CD14-positive monocyte (primary cell): Measurements from ENCODE around the gene MTA1. TPM values are rescaled to one million over a fixed set of nuclear protein-coding genes. Genes with fewer than 3 reads are reported as not detected.

ENCODE experiments used
- DNase-seq, 3 donors: peaks; one replicate each; pipeline ENCODE4 v3.0.0-alpha.2; 2011 to 2022
- H2AFZ ChIP-seq: 2 replicates; pipeline ENCODE4 v1.6.0; 2012; ENCODE audit warnings: mild to moderate bottlenecking, low read depth, low read length, inconsistent platforms; ENCODE audit not compliant: insufficient read depth, poor library complexity, severe bottlenecking
- H3K27ac ChIP-seq, 2 donors: 1 replicate in 1 of 2; 2 replicates in 1 of 2; pipeline ENCODE4 v1.5.1; 2012 to 2013; ENCODE audit warnings: low read length in 2 of 2, control low read depth in 1 of 2, inconsistent platforms in 1 of 2, low read depth in 1 of 2, mild to moderate bottlenecking in 1 of 2
- H3K27me3 ChIP-seq, 2 donors: one replicate each; pipeline versions ENCODE4 v1.6.0 to v1.6.1; 2011 to 2013; ENCODE audit warnings: low read length in 2 of 2; ENCODE audit not compliant: control insufficient read depth in 2 of 2, insufficient read depth in 2 of 2
- H3K36me3 ChIP-seq, 2 donors: replicated peaks in 1 of 2; 1 replicate in 1 of 2; 2 replicates in 1 of 2; pipeline versions ENCODE4 v1.5.1 to v1.6.1; 2012 to 2013; ENCODE audit warnings: low read length in 2 of 2, control low read depth in 1 of 2, inconsistent platforms in 1 of 2, mild to moderate bottlenecking in 1 of 2; ENCODE audit not compliant: insufficient read depth in 2 of 2, control insufficient read depth in 1 of 2
- H3K4me1 ChIP-seq, 2 donors: 1 replicate in 1 of 2; 2 replicates in 1 of 2; pipeline versions ENCODE4 v1.5.1 to v1.6.1; 2012 to 2013; ENCODE audit warnings: low read length in 2 of 2, control low read depth in 1 of 2, inconsistent platforms in 1 of 2, mild to moderate bottlenecking in 1 of 2, moderate library complexity in 1 of 2; ENCODE audit not compliant: insufficient read depth in 2 of 2, control insufficient read depth in 1 of 2
- H3K4me2 ChIP-seq: replicated peaks from 2 replicates; pipeline ENCODE3; 2012; ENCODE audit warnings: low read length, moderate library complexity, mild to moderate bottlenecking; ENCODE audit not compliant: poor library complexity, severe bottlenecking; ENCODE audit errors: extremely low read depth
- H3K4me3 ChIP-seq, 3 experiments: fragments of 200-600 bp in 1 of 3; sonication (generic) in 1 of 3; replicated peaks in 1 of 3; 1 replicate in 2 of 3; 2 replicates in 1 of 3; pipeline ENCODE4 v1.5.1; 2011 to 2013; ENCODE audit warnings: low read length in 3 of 3, mild to moderate bottlenecking in 3 of 3, control low read depth in 2 of 3, low read depth in 2 of 3, inconsistent platforms in 1 of 3, moderate library complexity in 1 of 3
- H3K79me2 ChIP-seq: 2 replicates; pipeline ENCODE4 v1.6.0; 2012; ENCODE audit warnings: mild to moderate bottlenecking, control low read depth, inconsistent platforms, low read length, moderate library complexity; ENCODE audit not compliant: insufficient read depth
- H3K9ac ChIP-seq: 2 replicates; pipeline ENCODE4 v1.6.0; 2017; ENCODE audit warnings: low read length, mild to moderate bottlenecking; ENCODE audit not compliant: insufficient read depth, poor library complexity, severe bottlenecking
- H3K9me3 ChIP-seq, 2 donors: replicated peaks in 1 of 2; 1 replicate in 1 of 2; 2 replicates in 1 of 2; pipeline versions ENCODE4 v1.5.1 to v1.6.1; 2012 to 2013; ENCODE audit warnings: low read length in 2 of 2, control low read depth in 1 of 2; ENCODE audit not compliant: control insufficient read depth in 1 of 2, insufficient read depth in 1 of 2
- H4K20me1 ChIP-seq: 2 replicates; pipeline ENCODE4 v1.6.0; 2012; ENCODE audit warnings: mild to moderate bottlenecking, low read length, control low read depth, moderate library complexity; ENCODE audit not compliant: insufficient read depth
- H3K27ac Mint-ChIP-seq, 7 donors: one replicate each; pipeline ENCODE4 v1.8.0; 2020; ENCODE audit warnings: mild to moderate bottlenecking in 7 of 7, mixed read lengths in 7 of 7, moderate library complexity in 6 of 7, inconsistent platforms in 2 of 7
- H3K27me3 Mint-ChIP-seq, 3 donors: one replicate each; pipeline ENCODE4 v1.8.0; 2021 to 2022; ENCODE audit warnings: low read depth in 3 of 3, mild to moderate bottlenecking in 3 of 3, mixed read lengths in 3 of 3, moderate library complexity in 3 of 3, inconsistent platforms in 1 of 3
- H3K36me3 Mint-ChIP-seq, 2 donors: one replicate each; pipeline ENCODE4 v1.8.0; 2020; ENCODE audit warnings: mixed read lengths in 2 of 2, inconsistent platforms in 1 of 2, mild to moderate bottlenecking in 1 of 2
- H3K4me1 Mint-ChIP-seq: one replicate; pipeline ENCODE4 v1.8.0; 2020; ENCODE audit warnings: mild to moderate bottlenecking, mixed read lengths
- H3K4me3 Mint-ChIP-seq, 2 donors: one replicate each; pipeline ENCODE4 v1.8.0; 2020; ENCODE audit warnings: mild to moderate bottlenecking in 2 of 2, mixed read lengths in 2 of 2, moderate library complexity in 1 of 2
- H3K9me3 Mint-ChIP-seq, 7 donors: one replicate each; pipeline ENCODE4 v1.8.0; 2020 to 2022; ENCODE audit warnings: mixed read lengths in 7 of 7, mild to moderate bottlenecking in 6 of 7, moderate library complexity in 6 of 7, inconsistent platforms in 2 of 7
- CTCF ChIP-seq: fragments of 200-600 bp; IDR thresholded peaks from one replicate; pipeline ENCODE4 v1.8.0; 2022; ENCODE audit warnings: antibody characterized with exemption, mild to moderate bottlenecking
- WGBS: methylation state at CpG from one replicate; pipeline ENCODE4 v1.1.5; 2013; ENCODE audit warnings: missing lambda C conversion rate; ENCODE audit not compliant: insufficient coverage; 5-methylcytosine and 5-hydroxymethylcytosine counted together
- intact Hi-C, 2 donors: fragments of 100-400 bp; cut with micrococcal nuclease; formaldehyde crosslinking; loops; one replicate each; pipeline versions ENCODE4 v1.15.0 to v1.15.1; 2023
- polyA plus RNA-seq, 3 donors: library from polyadenylated mRNA; depleted of rRNA in 1 of 3; unstranded in 2 of 3; stranded (reverse) in 1 of 3; fragments of 300-500 nt in 2 of 3; fragments of >200 nt in 1 of 3; fragmentation: Illumina TruSeq in 2 of 3; gene quantifications; 1 replicate in 2 of 3; 2 replicates in 1 of 3; pipeline ENCODE4 v1.2.3, GENCODE V29; 2012 to 2021

The MTA1 gene
- polyA plus RNA-seq, 3 donors: 0.91 to 102 (median 2.0) TPM

GRCh38 chr14:105477660-105478397, 58.2 kb downstream of the MTA1 start:
- WGBS: 10% methylated on average over 46 of the region's 56 CpGs
- H3K27me3 Mint-ChIP-seq: peaks cover 47 to 80% (median 55%) of the 10 kb centered on the region in 3 donors
- H3K4me2 ChIP-seq: no peak overlapping the region

More at GRCh38 chr14:105477660-105478397, 58.2 kb downstream of the MTA1 start:
- Mint-ChIP-seq H3K4me3 (peak overlapping the region in 1 of 2 donors; percentile 78), H3K36me3 (peaks cover 0 to 7% of the 10 kb centered on the region in 2 donors), H3K27ac (peak overlapping the region in 1 of 7 donors; percentile 25), H3K9me3 (peaks cover 5 to 23% (median 15%) of the 10 kb centered on the region in 7 donors), H3K4me1 (peaks cover 43% of the 10 kb centered on the region)
- no peak overlapping the region for H2AFZ ChIP-seq
- TF ChIP-seq CTCF: no peak
- H3K9me3 ChIP-seq: peaks cover 9 to 27% of the 10 kb centered on the region in 2 donors
- H3K79me2 ChIP-seq: no peaks in the 10 kb centered on the region
- no peak overlapping the region for H3K9ac ChIP-seq
- peaks cover 43 to 58% of the 10 kb centered on the region in 2 donors for H3K4me1 ChIP-seq
- H3K4me3 ChIP-seq: no peak overlapping the region
- H4K20me1 ChIP-seq: peaks cover 7% of the 10 kb centered on the region
- intact Hi-C loops: no loop called here
- peak in 1 of 3 donors; percentile 36 for DNase-seq
- H3K27me3 ChIP-seq: peaks cover 26 to 63% of the 10 kb centered on the region in 2 donors
- no peak overlapping the region for H3K27ac ChIP-seq
- H3K36me3 ChIP-seq: no peaks in the 10 kb centered on the region
